GM18508 (cell line): ENCODE measurements around the gene PLK2.
A peak's percentile ranks its signal among the peaks of the same experiment; 100 is the strongest.

ENCODE experiments used
- ATAC-seq: cut with Tn5 transposase; IDR thresholded peaks from one replicate; pipeline ENCODE4 v1.9.1; 2021; ENCODE audit warnings: moderate number of reproducible peaks; ENCODE audit not compliant: insufficient read depth, unreplicated experiment

PLK2 gene

GRCh38 chr5:58460002-58460731 is at the start of gene PLK2:
Gene PLK2 (minus strand): TSS chr5:58460086. CDS start chr5:58459959, 127 bp downstream.
- ATAC-seq = peak; percentile 46

- no peak for ATAC-seq
These were observed 47.8 kb upstream of the PLK2 start for GRCh38 chr5:58507715-58508114.

GRCh38 chr5:58505971-58506640 is 46.2 kb upstream of the PLK2 start:
- ATAC-seq = peak; percentile 70

- no peak for ATAC-seq
These were observed 45.6 kb upstream of the PLK2 start for GRCh38 chr5:58505502-58505901.

GRCh38 chr5:58504766-58505165 is 44.9 kb upstream of the PLK2 start:
- ATAC-seq = no peak

GRCh38 chr5:58503390-58504046 is 43.6 kb upstream of the PLK2 start:
- no peak for ATAC-seq

GRCh38 chr5:58501778-58502417 is 42.0 kb upstream of the PLK2 start:
- ATAC-seq = no peak

GRCh38 chr5:58499941-58500340 is 40.1 kb upstream of the PLK2 start:
- ATAC-seq = no peak

- ATAC-seq = no peak
These were observed 39.3 kb upstream of the PLK2 start for GRCh38 chr5:58499231-58499630.

- ATAC-seq = no peak
These were observed 38.6 kb upstream of the PLK2 start for GRCh38 chr5:58498340-58498942.

- no peak for ATAC-seq
These were observed 38.0 kb upstream of the PLK2 start for GRCh38 chr5:58497921-58498320.

- ATAC-seq = no peak
These were observed 37.5 kb upstream of the PLK2 start for GRCh38 chr5:58497386-58497785.

- no peak for ATAC-seq
These were observed 36.6 kb upstream of the PLK2 start for GRCh38 chr5:58496488-58496887.

- ATAC-seq = no peak
These were observed 33.3 kb upstream of the PLK2 start for GRCh38 chr5:58493141-58493540.

GRCh38 chr5:58491216-58491892 is 31.5 kb upstream of the PLK2 start, which contains the start of gene GAPT:
Gene GAPT (plus strand): TSS chr5:58491435. CDS start chr5:58494537, 3,102 bp downstream.
- peak; percentile 85 for ATAC-seq

- peak; percentile 45 for ATAC-seq
These were observed 30.6 kb upstream of the PLK2 start for GRCh38 chr5:58490402-58491050.

GRCh38 chr5:58486290-58486689 is 26.4 kb upstream of the PLK2 start:
- ATAC-seq = no peak

- no peak for ATAC-seq
These were observed 24.6 kb upstream of the PLK2 start for GRCh38 chr5:58484505-58484904.

- no peak for ATAC-seq
These were observed 22.6 kb upstream of the PLK2 start for GRCh38 chr5:58482536-58482935.
